ENCODE measurements around the gene DRC3. TPM values are rescaled to one million over a fixed set of nuclear protein-coding genes. Genes with fewer than 3 reads are reported as not detected.

The DRC3 gene
- total RNA-seq, 1 donor from 2014 or later: 0.06 TPM

GRCh38 chr17:17929655-17930380 lies 42.8 kb upstream of the DRC3 start:
- TF ChIP-seq CTCF (conservative IDR thresholded peaks at IDR 0.05; ENCODE audit: low read depth, low read length): no peak
- H3K4me3 ChIP-seq (ENCODE audit: low read depth, low read length): no peak overlapping the region
- no peak for DNase-seq (ENCODE audit: low read depth)

GRCh38 chr17:17930674-17931073 lies 42.0 kb upstream of the DRC3 start:
- H3K4me3 ChIP-seq (ENCODE audit: low read depth, low read length): no peak overlapping the region
- DNase-seq (ENCODE audit: low read depth): no peak
- TF ChIP-seq CTCF (conservative IDR thresholded peaks at IDR 0.05; ENCODE audit: low read depth, low read length): no peak

GRCh38 chr17:17931159-17931558 lies 41.5 kb upstream of the DRC3 start:
- DNase-seq (ENCODE audit: low read depth): no peak
- no peak overlapping the region for H3K4me3 ChIP-seq (ENCODE audit: low read depth, low read length)
- no peak for TF ChIP-seq CTCF (conservative IDR thresholded peaks at IDR 0.05; ENCODE audit: low read depth, low read length)

- no peak overlapping the region for H3K4me3 ChIP-seq (ENCODE audit: low read depth, low read length)
- no peak for DNase-seq (ENCODE audit: low read depth)
- no peak for TF ChIP-seq CTCF (conservative IDR thresholded peaks at IDR 0.05; ENCODE audit: low read depth, low read length)
These were observed 38.9 kb upstream of the DRC3 start for GRCh38 chr17:17933775-17934174.

GRCh38 chr17:17934214-17934613 lies 38.4 kb upstream of the DRC3 start:
- H3K4me3 ChIP-seq (ENCODE audit: low read depth, low read length): no peak overlapping the region
- DNase-seq (ENCODE audit: low read depth): no peak
- TF ChIP-seq CTCF (conservative IDR thresholded peaks at IDR 0.05; ENCODE audit: low read depth, low read length): no peak

- TF ChIP-seq CTCF (conservative IDR thresholded peaks at IDR 0.05; ENCODE audit: low read depth, low read length): no peak
- no peak for DNase-seq (ENCODE audit: low read depth)
- no peak overlapping the region for H3K4me3 ChIP-seq (ENCODE audit: low read depth, low read length)
These were observed 37.9 kb upstream of the DRC3 start for GRCh38 chr17:17934806-17935205.
